NCI-H2227 (cell line): ENCODE measurements around the gene TAC3.
"Not testable (repeated sequence)": the region's sequence is repeated elsewhere in the genome, so short reads cannot be mapped to it uniquely, and the experiment has no call there.

Experiments used
- DNase-seq: peaks from one replicate; lab custom pipeline; 2025; ENCODE audit not compliant: unreplicated experiment; lab: John Stamatoyannopoulos, UW

The TAC3 gene

GRCh38 chr12:57039016-57039798 is 22.9 kb upstream of the TAC3 start:
- no peak for DNase-seq

- DNase-seq: no peak
Observed at GRCh38 chr12:57037264-57037663, 20.9 kb upstream of the TAC3 start.

GRCh38 chr12:57033431-57033830 is 17.1 kb upstream of the TAC3 start:
- no peak for DNase-seq

GRCh38 chr12:57031789-57032188 is 15.5 kb upstream of the TAC3 start:
- no peak for DNase-seq

- DNase-seq: peak; percentile 2
Observed at GRCh38 chr12:57031138-57031725, 14.9 kb upstream of the TAC3 start.

GRCh38 chr12:57029457-57029856 is 13.1 kb upstream of the TAC3 start:
- DNase-seq: no peak

GRCh38 chr12:57027805-57028153 is 11.4 kb upstream of the TAC3 start:
- DNase-seq: peak; percentile 10

- DNase-seq: peak; percentile 16
Observed at GRCh38 chr12:57027011-57027804, 10.9 kb upstream of the TAC3 start.

GRCh38 chr12:57025196-57025595 is 8.9 kb upstream of the TAC3 start:
- no peak for DNase-seq

- not testable (repeated sequence) for DNase-seq
Observed at GRCh38 chr12:57022324-57022723, 6.0 kb upstream of the TAC3 start.

- DNase-seq: no peak
Observed at GRCh38 chr12:57019983-57020719, 3.8 kb upstream of the TAC3 start.

GRCh38 chr12:57018906-57019305 is 2.6 kb upstream of the TAC3 start:
- no peak for DNase-seq

GRCh38 chr12:57018353-57018752 is 2.0 kb upstream of the TAC3 start:
- DNase-seq: not testable (repeated sequence)

- no peak for DNase-seq
Observed at GRCh38 chr12:57012600-57013465, 3.5 kb downstream of the TAC3 start.

GRCh38 chr12:57011438-57012424 is 4.6 kb downstream of the TAC3 start:
- peak; percentile 5 for DNase-seq

GRCh38 chr12:57010627-57011247 is 5.6 kb downstream of the TAC3 start:
- peak; percentile 93 for DNase-seq

GRCh38 chr12:57009949-57010626 is 6.2 kb downstream of the TAC3 start:
- no peak for DNase-seq

- peak; percentile 66 for DNase-seq
Observed at GRCh38 chr12:57008178-57008577, 8.2 kb downstream of the TAC3 start.
